Peyer's patch (tissue), 4 donors: Measurements from ENCODE around the gene CDC20. TPM values are rescaled to one million over a fixed set of nuclear protein-coding genes. Genes with fewer than 3 reads are reported as not detected.

Experiments used
- DNase-seq, 3 donors: peaks; one replicate each; pipeline ENCODE4 v3.0.0-alpha.2; 2017 to 2019
- H3K27ac ChIP-seq, 4 donors: fragments of 200-600 bp; sonication (generic); one replicate each; pipeline ENCODE4 v1.5.1; 2016 to 2019
- H3K27me3 ChIP-seq, 2 donors: fragments of 200-600 bp; sonication (generic); one replicate each; pipeline ENCODE4 v1.5.1; 2019
- H3K36me3 ChIP-seq, 3 donors: fragments of 200-600 bp; sonication (generic); one replicate each; pipeline ENCODE4 v1.5.1; 2016 to 2019
- H3K4me1 ChIP-seq, 4 donors: fragments of 200-600 bp; sonication (generic); one replicate each; pipeline ENCODE4 v1.5.1; 2016 to 2019
- H3K4me3 ChIP-seq, 4 donors: fragments of 200-600 bp; sonication (generic); 1 replicate in 3 of 4; 2 replicates in 1 of 4; pipeline ENCODE4 v1.5.1; 2016 to 2019; ENCODE audit warnings: mild to moderate bottlenecking in 1 of 4
- H3K9me3 ChIP-seq, 4 donors: fragments of 200-600 bp; sonication (generic); one replicate each; pipeline ENCODE4 v1.5.1; 2016 to 2019; ENCODE audit warnings: mild to moderate bottlenecking in 1 of 4
- POLR2A ChIP-seq, 2 donors: fragments of 450-650 bp; IDR thresholded peaks; one replicate each; pipeline ENCODE4 v1.5.1; 2017; ENCODE audit warnings: antibody characterized with exemption in 2 of 2, mild to moderate bottlenecking in 2 of 2, moderate library complexity in 2 of 2
- total RNA-seq, 4 donors: library from RNA; depleted of rRNA; stranded (reverse); fragments of >200 nt; gene quantifications; one replicate each; pipeline ENCODE4 v1.1.0, GENCODE V29; 2016
- TF ChIP-seq, protein P1 (sequence below), 6 experiments: fragments of 450-650 bp in 4 of 6; fragments of 200-600 bp in 2 of 6; sonication (generic) in 1 of 6; IDR thresholded peaks; one replicate each; pipeline ENCODE4 v1.5.1; 2017 to 2019; ENCODE audit warnings: antibody characterized with exemption in 6 of 6, mild to moderate bottlenecking in 3 of 6, moderate library complexity in 1 of 6

The CDC20 gene
- total RNA-seq, 4 donors from 2014 or later: 3.4 to 14.9 (median 6.3) TPM

DNA sequence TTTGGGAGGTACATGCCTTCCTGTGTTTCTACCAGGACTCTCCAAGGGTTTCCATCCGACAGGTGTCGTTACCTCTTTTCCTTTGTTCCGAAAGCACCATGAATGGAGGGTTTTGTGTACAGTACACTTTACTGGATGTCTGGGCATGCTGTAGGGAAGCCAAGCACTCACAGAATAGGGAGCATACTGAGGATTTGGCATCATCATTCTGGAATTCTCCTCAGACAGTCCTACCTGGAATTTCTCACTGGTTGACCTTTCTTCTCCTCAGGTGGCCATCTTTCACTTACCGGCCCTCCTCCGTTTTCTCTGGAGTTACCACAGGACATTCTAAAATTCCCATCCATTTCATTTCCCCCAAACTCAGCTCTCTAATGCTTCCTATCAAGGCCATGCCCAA, 27.1 kb upstream of the CDC20 start:
- TF ChIP-seq, protein P1, sequence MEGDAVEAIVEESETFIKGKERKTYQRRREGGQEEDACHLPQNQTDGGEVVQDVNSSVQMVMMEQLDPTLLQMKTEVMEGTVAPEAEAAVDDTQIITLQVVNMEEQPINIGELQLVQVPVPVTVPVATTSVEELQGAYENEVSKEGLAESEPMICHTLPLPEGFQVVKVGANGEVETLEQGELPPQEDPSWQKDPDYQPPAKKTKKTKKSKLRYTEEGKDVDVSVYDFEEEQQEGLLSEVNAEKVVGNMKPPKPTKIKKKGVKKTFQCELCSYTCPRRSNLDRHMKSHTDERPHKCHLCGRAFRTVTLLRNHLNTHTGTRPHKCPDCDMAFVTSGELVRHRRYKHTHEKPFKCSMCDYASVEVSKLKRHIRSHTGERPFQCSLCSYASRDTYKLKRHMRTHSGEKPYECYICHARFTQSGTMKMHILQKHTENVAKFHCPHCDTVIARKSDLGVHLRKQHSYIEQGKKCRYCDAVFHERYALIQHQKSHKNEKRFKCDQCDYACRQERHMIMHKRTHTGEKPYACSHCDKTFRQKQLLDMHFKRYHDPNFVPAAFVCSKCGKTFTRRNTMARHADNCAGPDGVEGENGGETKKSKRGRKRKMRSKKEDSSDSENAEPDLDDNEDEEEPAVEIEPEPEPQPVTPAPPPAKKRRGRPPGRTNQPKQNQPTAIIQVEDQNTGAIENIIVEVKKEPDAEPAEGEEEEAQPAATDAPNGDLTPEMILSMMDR (IDR thresholded peaks at IDR 0.05): no peak
- TF ChIP-seq POLR2A (IDR thresholded peaks at IDR 0.05): no peak
- H3K36me3 ChIP-seq: no peaks in the 10 kb centered on the region
- no peak overlapping the region for H3K27ac ChIP-seq

DNA sequence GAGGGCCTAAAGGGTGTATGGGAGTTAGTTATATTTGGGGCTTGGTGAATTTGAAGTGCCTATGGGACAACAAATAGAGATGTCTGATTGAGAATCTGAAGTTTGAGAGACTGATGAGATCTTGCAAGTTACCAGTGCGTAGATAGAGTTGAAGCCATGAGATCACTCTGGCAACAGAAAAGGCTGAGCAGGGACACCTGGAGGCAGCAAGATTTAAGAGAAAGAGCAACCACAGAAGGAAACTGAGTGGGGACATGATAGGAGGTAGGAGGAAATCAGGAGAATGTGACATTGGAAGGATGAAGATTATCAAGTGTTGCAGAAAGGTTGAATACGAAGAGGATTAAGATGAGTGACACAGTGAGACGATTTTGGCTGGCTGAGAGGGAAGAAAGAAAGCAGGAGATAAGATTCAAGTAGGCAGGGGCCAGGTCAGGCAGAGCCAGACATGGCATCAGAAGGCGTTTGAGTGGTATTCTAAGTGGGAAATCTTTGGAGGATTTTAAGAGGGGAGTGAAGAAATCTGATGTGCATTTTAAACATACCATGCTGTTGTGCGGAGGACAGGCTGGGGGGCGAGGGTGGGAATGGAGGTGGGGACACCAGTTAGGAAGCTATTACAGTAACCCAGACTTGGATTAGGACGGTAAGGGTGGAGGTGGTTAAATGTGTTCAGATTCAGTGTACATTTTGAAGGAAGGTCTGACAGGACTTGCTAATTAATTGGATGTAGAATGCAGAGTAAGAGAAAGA, 24.2 kb upstream of the CDC20 start:
- Histone ChIP-seq H3K4me3 (no peak overlapping the region), H3K36me3 (no peaks in the 10 kb centered on the region), H3K9me3 (no peaks in the 10 kb centered on the region), H3K4me1 (peaks cover 0 to 8% (median 0%) of the 10 kb centered on the region in 4 donors), H3K27me3 (no peaks in the 10 kb centered on the region), H3K27ac (no peak overlapping the region)
- DNase-seq: no peak
- TF ChIP-seq POLR2A (IDR thresholded peaks at IDR 0.05): no peak
- TF ChIP-seq, protein P1 (IDR thresholded peaks at IDR 0.05): no peak

More for the DNA sequence above, 27.1 kb upstream of the CDC20 start:
- H3K4me3 ChIP-seq: no peak overlapping the region
- no peaks in the 10 kb centered on the region for H3K27me3 ChIP-seq
- no peaks in the 10 kb centered on the region for H3K9me3 ChIP-seq
- DNase-seq: no peak
- peaks cover 0 to 8% (median 0%) of the 10 kb centered on the region in 4 donors for H3K4me1 ChIP-seq

DNA sequence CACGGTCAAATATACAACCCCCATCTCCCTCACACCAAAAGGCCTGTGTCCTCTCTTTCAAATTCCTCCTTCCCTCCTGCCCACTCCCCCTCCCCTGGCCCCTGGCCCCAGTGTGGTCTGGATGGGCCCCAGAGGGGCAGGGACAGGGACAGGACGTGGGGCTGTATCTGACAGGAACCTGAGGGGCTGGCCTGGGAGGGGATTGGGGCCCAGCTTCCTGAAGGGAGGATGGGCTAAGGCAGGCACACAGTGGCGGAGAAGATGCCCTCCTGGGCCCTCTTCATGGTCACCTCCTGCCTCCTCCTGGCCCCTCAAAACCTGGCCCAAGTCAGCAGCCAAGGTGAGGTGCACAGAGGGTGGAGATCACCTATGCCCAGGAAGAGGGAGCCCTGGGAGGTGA, 21.2 kb upstream of the CDC20 start, which contains the start of gene MPL:
MPL (plus strand) TSS at position 231 of the 400 bp plus-strand sequence; CDS start at position 262, 31 bp downstream.
- DNase-seq: no peak
- Histone ChIP-seq H3K36me3 (no peaks in the 10 kb centered on the region), H3K27me3 (no peaks in the 10 kb centered on the region), H3K9me3 (no peaks in the 10 kb centered on the region), H3K4me3 (no peak within 1 kb of the TSS), H3K4me1 (no peaks in the 10 kb centered on the region), H3K27ac (no peak within 1 kb of the TSS)
- TF ChIP-seq POLR2A (IDR thresholded peaks at IDR 0.05): no peak
- TF ChIP-seq, protein P1 (IDR thresholded peaks at IDR 0.05): no peak

DNA sequence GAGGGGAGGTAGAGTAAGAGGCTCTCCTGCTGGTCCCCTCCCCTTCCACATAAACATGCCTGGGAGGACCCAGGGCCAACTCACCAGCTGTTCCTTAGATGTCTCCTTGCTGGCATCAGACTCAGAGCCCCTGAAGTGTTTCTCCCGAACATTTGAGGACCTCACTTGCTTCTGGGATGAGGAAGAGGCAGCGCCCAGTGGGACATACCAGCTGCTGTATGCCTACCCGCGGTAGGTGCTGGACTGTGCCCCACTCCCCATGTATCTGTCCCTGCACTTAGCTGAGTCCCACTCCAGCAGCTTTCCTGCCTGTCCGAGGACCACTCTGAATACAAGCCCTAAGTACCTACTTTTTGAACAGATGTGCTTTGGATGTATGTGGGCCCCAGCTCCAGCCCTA, 20.8 kb upstream of the CDC20 start:
- Histone ChIP-seq H3K4me1 (no peaks in the 10 kb centered on the region), H3K4me3 (no peak overlapping the region), H3K27ac (no peak overlapping the region), H3K9me3 (no peaks in the 10 kb centered on the region), H3K36me3 (no peaks in the 10 kb centered on the region), H3K27me3 (no peaks in the 10 kb centered on the region)
- no peak for DNase-seq
- TF ChIP-seq, protein P1 (IDR thresholded peaks at IDR 0.05): no peak
- TF ChIP-seq POLR2A (IDR thresholded peaks at IDR 0.05): no peak

DNA sequence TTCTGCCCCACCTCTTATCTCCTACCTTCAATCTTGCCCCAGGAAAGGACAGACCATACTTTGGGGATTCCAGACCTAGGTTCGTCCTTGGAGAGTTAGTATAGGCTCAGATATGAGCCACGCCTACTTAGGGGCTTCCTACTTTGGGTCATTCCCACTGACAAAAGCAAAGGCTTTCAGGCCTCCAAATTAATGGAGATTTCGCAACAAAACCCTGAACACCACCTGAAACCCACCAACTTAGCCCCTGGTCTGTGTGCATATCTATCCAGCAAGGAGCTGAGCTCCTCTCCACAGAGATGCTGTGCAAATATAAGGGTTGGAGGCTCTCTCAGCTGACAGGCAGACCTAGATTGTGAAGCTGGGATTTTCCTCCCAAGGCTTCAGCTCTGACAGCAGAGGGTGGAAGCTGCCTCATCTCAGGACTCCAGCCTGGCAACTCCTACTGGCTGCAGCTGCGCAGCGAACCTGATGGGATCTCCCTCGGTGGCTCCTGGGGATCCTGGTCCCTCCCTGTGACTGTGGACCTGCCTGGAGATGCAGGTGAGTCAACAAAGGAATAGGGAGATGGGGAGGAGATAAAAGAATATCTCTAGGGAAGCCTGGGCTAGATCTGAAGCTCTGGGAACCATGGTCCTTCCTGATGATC, 19.1 kb upstream of the CDC20 start:
- no peak for TF ChIP-seq POLR2A (IDR thresholded peaks at IDR 0.05)
- TF ChIP-seq, protein P1 (IDR thresholded peaks at IDR 0.05): no peak
- Histone ChIP-seq H3K36me3 (no peaks in the 10 kb centered on the region), H3K27ac (no peak overlapping the region), H3K9me3 (no peaks in the 10 kb centered on the region), H3K4me3 (no peak overlapping the region), H3K4me1 (peaks cover 0 to 6% (median 0%) of the 10 kb centered on the region in 4 donors), H3K27me3 (no peaks in the 10 kb centered on the region)
- DNase-seq: no peak
